ENCODE results near the gene LRRN4CL.
"Not testable (repeated sequence)": the region's sequence is repeated elsewhere in the genome, so short reads cannot be mapped to it uniquely, and the experiment has no call there.

The LRRN4CL gene

GRCh38 chr11:62689421-62690183 is at the start of gene LRRN4CL:
Gene LRRN4CL (minus strand): TSS chr11:62689530. CDS start chr11:62688508, 1,022 bp downstream.
- no peak for DNase-seq

- DNase-seq, result no peak
Observed at GRCh38 chr11:62737196-62737595, 47.9 kb upstream of the LRRN4CL start.

GRCh38 chr11:62732830-62733229 is 43.5 kb upstream of the LRRN4CL start:
- no peak for DNase-seq

GRCh38 chr11:62730076-62730475 is 40.7 kb upstream of the LRRN4CL start:
- DNase-seq, result not testable (repeated sequence)

GRCh38 chr11:62728171-62728988 is 39.0 kb upstream of the LRRN4CL start, which contains the start of gene TTC9C:
Gene TTC9C (plus strand): TSS chr11:62728486. CDS start chr11:62728849, 363 bp downstream.
- peak; percentile 61 for DNase-seq

- peak; percentile 88 for DNase-seq
Observed at GRCh38 chr11:62727872-62728170, 38.5 kb upstream of the LRRN4CL start.

- peak; percentile 94 for DNase-seq
Observed at GRCh38 chr11:62727165-62727871, 38.0 kb upstream of the LRRN4CL start, which contains the start of gene HNRNPUL2. Gene HNRNPUL2 (minus strand): TSS chr11:62727457. CDS start chr11:62727156, 301 bp downstream.

- no peak for DNase-seq
Observed at GRCh38 chr11:62726915-62727164, 37.5 kb upstream of the LRRN4CL start.

- no peak for DNase-seq
Observed at GRCh38 chr11:62726156-62726914, 37.0 kb upstream of the LRRN4CL start.

GRCh38 chr11:62725646-62726045 is 36.3 kb upstream of the LRRN4CL start:
- DNase-seq, result no peak

GRCh38 chr11:62724171-62724570 is 34.8 kb upstream of the LRRN4CL start:
- DNase-seq, result no peak

- no peak for DNase-seq
Observed at GRCh38 chr11:62721994-62722393, 32.7 kb upstream of the LRRN4CL start.

GRCh38 chr11:62719302-62719978 is 30.1 kb upstream of the LRRN4CL start:
- no peak for DNase-seq

GRCh38 chr11:62716816-62717215 is 27.5 kb upstream of the LRRN4CL start:
- DNase-seq, result no peak

- DNase-seq, result no peak
Observed at GRCh38 chr11:62716206-62716605, 26.9 kb upstream of the LRRN4CL start.

- no peak for DNase-seq
Observed at GRCh38 chr11:62715150-62716130, 26.1 kb upstream of the LRRN4CL start.

- no peak for DNase-seq
Observed at GRCh38 chr11:62713343-62713742, 24.0 kb upstream of the LRRN4CL start.

GRCh38 chr11:62712861-62713260 is 23.5 kb upstream of the LRRN4CL start:
- no peak for DNase-seq

- no peak for DNase-seq
Observed at GRCh38 chr11:62712276-62712812, 23.0 kb upstream of the LRRN4CL start.

GRCh38 chr11:62710001-62710345 is 20.6 kb upstream of the LRRN4CL start:
- no peak for DNase-seq

Data from SIG-M5 (cell line).